Activated T-cell treated with anti-CD3 and anti-CD28 coated beads, Interleukin-2, amount 50 U/mL, for 1 hour (primary cell): ENCODE measurements around the gene RAB1B.

Experiments
- DNase-seq: peaks from one replicate; pipeline ENCODE4 v3.0.0-alpha.2; 2020

The RAB1B gene

DNA sequence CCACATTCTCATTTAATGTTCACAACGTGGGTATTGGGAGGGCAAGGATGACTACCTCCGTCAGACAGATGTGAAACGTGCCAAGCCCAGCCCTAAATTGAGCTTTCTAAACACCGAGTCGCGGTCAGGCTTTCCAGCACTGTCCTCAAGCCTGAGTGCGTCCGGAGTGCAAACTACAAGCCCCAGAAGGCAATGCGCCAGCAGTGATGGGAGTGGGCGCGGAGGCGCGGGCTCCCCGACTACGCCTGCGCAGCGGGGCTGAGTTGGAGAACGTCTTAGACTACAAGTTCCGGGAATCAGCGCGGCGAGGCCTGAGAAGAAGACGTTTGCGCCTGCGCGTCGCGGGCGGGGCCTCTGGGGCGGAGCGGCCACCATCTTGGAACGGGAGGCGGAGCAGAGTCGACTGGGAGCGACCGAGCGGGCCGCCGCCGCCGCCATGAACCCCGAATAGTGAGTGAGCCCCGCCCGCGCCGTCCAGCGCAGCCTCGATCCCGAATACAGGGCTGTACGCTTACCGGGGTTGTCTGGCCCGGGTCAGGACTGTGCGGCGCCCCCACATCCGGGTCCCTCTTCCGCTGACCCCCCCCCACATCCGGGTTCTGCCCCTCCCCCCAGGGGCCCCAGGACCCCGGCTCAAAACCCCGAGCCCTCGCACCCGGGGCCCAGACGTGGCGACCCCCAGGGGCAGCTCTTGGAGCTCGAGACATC lies at the start of gene RAB1B:
RAB1B (plus strand) TSS at position 396 of the 708 bp plus-strand sequence; CDS start at position 437, 41 bp downstream.
- peak; percentile 99 for DNase-seq

DNA sequence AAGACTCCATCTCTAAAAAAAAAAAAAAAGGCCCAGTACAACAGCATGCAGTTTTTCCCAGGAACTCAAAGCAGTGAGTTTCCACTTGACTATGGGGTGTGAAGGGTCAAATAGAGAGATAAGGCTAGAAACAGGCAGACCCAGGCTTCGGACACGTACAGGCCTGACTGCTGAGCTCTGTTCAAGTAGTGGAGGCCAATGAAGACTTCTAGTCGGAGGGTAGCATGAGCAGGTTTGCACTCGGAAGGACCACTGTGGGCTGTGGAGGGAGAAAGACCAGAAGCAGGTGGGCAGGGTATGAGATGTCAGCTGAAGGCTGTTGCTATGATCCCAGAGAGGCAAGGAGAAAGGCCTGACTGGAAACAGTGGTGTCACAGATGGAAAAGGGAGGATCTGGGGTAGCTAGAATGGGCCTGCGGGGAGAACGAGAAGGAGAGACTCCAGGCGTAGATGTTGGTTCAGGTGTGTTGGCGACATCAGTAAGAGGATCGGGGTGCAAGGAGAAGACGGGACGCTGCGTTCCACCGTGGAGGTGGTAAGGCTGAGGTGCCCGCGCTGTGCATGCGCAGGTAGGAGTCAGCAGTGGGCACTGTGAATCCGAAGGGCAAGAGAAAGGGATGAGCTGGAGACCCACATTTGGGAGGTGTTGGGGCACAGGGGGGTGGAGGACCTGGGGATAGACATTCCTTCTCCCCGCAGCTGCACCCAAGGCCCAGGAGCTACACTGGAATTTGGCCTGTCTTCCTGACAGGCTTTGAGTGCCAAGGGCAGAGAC lies 49.4 kb upstream of the RAB1B start:
- no peak for DNase-seq

DNA sequence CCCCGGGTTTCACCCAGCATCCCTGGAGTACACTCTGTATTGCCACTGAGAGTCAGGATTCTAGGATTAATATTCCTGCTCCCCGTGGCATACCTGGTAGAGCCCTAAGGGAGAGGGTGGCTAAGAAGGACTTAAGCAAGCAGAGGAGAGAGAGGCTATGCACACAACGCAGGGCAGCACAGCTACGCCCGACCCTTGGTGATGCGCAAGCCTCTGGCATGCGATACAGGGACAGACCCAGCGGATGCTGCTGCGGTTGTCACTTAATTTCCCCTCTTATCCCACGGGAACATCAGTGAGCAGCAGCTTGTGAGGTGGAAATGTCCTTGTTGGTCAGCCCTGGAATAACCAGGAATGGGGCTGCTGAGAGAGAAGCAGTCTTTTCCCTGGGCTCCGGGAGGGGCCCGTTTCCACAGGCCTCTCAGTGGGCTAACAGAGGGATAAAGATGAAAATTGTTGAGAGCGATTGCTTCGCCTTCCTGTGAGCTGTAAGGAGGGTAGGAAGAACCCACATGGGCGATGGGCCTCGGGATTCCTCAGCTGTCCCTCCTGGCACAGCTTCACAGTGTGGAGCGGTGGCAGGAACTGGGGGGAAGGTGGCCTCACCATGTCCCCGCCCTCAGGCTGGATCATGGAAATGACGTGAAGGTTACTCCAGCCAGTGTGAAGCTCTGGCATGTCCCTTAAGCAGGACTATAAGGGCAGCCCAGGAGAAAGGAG lies 48.4 kb upstream of the RAB1B start:
- DNase-seq: peak; percentile 11

DNA sequence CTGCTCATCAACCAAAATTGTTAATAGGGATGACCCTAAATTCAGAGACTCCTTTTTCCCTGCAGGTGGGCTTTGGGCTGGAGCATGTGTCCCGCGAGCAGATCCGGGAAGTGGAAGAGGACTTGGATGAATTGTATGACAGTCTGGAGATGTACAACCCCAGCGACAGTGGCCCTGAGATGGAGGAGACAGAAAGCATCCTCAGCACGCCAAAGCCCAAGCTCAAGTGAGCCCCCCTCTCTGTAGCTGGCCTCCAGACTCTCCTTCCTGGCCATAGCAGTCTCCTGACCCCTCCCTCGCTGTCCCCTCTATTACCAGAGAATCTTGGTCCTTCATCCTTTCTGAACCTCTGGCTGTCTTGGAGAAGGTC lies 47.9 kb upstream of the RAB1B start:
- peak; percentile 8 for DNase-seq

DNA sequence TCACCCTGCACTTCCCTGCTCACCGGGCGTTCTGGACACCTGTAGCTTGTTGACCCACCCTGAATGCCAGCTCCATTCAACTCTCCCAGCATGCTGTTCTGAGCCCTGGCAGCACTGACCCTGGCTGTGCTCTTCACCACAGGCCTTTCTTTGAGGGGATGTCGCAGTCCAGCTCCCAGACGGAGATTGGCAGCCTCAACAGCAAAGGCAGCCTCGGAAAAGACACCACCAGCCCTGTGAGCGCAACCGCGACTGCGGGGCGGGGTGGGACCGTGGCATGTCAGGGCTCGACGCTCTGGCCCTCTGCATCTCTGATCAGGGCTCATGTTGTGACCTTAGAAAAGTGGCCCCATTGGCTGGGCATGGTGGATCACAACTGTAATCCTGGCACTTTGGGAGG lies 47.4 kb upstream of the RAB1B start:
- DNase-seq: no peak

DNA sequence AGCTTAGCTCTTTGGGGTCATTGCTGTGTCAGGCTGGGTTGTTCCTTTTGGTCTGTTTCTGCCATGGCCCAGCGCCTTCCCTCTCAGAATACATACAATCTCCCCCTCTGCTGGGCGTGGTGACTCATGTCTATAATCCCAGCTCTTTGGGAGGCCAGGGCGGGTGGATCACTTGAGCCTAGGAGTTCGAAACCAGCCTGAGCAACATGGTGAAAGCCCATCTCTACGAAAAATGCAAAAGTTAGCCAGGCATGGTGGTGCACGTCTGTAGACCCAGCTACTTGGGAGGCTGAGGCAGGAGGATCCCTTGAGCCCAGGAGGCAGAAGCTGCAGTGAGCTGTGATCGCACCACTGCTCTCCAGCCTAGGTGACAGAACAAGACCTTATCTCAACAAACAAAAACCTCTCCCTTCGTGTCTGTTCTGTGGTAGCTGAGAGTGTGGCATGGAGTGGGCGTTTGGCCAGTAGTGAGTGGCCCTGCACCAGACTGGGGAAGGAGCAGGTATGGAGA lies 46.7 kb upstream of the RAB1B start:
- DNase-seq: no peak

DNA sequence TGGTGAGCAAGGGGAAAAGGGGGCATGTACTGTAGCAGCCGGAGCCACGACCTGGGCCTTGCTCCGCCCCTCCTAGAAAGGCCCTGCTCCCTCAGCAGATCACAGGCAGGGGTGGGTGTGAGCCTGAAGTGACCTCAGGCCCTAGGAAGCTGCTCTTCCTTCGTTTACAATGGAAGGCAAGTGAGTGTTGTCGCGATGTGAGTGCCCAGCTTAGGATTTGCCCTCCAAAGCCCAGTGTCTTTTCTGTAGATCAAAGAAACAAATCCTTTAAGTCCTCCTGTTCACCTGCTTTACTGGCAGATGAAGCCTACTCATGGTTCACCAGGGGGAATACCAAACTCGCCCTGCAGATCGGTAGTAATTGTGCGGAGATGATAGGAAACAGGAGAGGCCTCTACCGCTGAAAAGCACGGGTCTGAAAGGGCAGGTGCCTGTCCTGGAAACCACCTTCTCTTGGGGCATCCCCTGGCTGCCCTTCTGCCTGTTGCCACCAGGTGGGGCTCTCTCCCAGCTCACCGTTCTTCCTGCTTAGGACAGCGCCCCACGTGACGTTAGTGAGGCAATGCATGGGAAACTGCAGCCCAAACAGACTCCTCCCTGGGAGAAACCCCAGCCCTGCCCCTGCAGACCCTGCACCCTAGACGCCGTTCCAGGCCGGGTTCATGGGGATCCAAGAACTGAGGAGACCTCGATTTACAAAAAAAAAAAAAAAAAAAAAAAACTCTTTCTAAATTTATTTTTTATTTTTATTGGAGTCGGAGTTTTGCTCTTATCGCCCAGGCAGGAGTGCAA lies 45.9 kb upstream of the RAB1B start:
- peak; percentile 93 for DNase-seq

DNA sequence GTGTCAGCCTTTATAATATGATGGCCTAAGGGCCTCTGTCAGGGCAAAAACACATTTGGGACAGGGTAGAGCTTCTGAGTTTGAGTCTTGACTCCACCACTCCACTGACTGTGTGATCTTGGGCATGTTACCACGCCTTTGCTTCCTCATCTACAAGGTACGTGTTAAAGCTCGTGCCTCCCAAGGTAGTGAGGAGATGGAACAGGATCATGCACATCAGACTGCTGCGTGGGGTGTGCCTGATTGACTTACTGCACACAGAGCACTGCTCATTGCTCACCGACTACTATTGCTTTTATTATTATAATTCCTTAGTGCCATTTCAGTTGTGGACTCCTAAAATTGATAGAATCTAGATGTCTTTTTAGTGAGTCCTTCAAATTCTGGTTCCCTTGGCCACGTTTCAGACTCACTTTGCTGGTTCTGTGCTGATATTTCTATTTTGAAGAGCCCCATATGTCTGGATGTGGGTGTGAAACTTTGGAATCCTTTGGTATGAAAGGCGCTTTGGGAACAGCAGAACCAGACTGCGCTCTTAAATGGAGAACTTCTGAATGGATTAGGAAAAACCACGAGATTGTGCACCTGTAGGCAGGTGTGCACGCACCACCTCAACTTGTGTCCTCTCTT lies 44.1 kb upstream of the RAB1B start:
- DNase-seq: no peak

DNA sequence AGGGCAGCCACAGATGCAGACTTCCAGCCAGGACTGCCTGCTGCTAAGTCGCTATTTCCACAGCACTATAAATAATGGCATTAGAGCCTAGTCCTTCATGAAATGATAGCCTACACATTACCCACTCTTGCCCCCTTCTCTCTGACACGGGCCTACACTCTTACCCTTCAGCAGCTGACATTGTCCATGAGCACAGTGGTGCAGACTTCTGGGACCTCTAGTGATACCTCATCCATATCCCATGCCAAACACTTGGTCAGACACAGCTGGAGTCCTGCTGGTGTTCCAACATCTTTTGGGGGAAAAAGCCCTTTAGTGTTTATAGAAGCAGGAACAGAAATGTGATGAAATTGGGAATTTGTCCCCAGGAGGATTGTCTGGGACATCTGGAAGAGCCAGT lies 43.4 kb upstream of the RAB1B start:
- no peak for DNase-seq

DNA sequence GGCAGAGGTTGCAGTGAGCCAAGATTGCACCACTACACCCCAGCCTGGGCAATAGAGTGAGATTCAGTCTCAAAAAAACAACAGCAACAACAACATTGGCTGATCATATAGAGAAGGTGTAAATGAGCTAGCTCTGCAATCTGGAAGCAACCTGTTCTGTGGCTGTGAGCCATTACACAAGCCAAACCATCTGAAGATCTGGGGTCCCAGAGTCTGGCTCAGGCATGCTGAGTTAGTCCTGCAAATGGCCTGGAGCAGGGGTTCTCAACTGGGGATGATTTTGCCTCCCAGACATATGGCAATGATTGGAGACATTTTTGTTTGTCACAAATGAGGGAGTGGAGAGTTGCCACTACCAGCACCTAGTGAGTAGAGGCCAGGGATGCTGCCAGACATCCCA lies 42.3 kb upstream of the RAB1B start:
- no peak for DNase-seq

DNA sequence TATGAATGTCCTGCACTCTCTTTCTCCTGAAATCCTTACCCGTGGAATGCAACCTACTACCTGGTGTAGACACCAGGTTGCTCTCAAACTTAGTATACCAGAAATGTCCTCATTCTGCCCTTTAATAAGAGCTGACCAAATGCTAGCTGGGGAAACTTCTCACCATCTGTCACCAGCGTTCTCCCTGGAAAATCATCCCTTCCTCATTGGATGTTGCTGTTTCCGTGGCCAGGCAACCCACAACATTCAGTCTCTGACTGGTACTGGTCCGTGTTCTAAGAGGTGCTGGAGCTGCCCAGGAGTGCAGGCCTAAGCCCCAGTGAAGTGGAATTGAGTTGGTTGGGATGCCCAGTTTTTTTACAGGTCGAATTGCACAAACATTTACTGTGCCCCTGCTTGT lies 40.7 kb upstream of the RAB1B start:
- DNase-seq: no peak

DNA sequence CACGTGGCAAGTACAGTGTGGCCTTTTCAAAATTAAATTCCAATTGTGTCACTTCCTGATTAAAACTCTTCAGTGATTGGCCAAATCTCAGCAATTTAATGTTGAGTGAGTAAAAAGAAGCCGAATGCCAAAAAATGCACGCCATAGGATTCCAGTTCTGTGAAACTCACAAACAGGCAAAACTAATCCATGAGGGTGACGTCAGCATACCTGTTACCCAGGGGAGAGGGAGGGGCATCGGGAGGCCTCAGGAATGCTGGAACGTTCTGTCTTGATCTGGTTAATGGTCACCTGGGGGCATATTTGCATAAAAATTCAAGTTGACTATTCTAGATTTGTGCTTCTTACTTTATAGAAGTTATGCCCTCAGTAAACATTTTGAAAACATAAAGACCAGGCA lies 39.9 kb upstream of the RAB1B start:
- no peak for DNase-seq

DNA sequence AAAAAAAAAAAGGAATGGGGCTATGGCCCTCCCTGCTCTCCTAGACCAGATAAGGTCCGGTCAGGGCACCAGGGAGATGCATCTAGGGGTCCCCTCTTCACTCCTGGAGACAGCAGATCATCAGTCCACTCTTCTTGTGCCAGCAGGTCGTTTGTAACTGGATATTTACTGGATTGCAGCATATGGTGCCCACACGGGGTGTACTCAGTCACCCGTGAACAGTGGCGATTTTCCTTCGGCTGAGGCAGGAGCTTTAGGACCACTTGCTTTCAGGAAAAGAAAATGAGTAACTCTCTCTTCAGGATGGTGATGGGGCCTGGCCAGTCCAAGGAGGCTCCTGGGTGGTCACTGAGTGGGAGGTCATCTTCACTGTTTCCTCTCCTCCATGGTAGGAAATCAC lies 38.3 kb upstream of the RAB1B start:
- no peak for DNase-seq

DNA sequence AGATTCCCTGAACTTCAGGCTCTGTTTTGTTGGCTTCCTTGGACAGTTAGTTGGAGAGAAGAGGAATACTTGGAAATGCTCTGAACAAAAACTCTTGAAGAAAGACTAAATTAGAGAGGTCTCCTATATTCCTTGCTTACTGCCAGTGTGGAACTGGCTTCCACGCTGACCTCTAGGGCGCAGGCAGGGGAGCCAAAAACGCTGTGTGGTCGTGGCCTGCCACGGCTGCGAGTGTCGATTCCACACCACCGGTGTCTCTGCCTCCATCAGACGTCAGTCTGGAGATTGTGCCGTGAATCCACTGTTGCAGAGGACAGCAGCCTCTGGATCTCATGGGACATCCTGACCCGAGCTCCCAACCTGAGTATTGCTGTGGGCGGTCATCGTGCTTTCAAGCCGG lies 37.5 kb upstream of the RAB1B start:
- no peak for DNase-seq

DNA sequence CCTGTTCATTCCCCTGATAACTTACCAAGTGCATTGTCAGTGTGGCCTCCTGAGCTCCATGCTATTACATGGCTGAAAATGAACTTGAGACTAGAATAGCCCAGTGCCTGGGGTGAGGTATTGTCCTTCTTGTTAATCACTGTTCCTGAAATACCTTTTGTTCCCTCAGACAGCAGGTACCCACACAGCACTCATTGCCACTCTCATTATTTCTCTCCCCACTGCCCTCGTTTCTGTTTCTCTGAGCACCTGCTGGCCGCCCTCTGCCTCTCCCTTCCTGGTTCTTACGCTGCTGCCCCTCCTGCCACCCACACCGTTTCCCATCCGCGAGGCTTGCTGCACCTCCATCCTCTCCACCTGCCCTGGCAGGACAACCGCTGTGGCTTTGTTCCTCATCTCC lies 36.9 kb upstream of the RAB1B start:
- DNase-seq: no peak

DNA sequence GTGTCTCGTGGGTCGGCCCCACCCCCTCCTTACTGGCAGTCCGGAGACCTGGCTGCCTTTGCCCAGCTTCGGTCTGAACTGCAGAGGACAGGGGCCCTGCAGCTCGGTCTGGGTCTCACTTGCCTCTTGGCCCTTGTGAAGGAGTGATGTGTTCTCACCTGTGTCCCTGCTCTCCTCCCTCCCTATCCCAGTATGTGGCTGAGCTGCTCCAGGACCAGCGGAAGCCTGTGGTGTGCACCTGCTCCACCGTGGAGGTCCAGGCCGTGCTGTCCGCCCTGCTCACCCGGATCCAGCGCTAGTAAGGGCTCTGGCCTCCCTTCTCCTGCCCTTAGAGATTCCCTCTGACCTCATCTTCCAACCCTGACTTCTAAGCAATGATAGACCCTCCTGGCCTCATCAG lies 35.7 kb upstream of the RAB1B start:
- no peak for DNase-seq

DNA sequence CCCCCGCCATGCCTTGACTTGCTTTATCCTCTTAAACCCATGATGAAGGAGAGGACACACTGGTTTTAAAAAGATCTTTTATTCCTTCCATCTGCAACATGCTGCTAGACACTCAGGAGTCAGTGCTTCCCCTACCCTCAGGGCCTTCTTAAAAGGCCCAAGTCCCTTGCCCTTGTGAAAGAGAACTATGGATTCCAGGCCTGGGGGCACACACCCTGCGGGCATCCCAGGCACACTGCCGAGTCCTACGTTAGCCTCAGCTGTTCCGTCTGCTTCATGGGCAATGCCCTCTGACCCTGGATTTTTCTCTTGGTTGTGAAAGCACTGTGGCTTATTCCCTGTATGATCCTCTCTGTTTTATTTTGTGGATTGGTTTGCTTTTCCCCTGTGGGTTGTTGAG lies 35.1 kb upstream of the RAB1B start:
- no peak for DNase-seq

DNA sequence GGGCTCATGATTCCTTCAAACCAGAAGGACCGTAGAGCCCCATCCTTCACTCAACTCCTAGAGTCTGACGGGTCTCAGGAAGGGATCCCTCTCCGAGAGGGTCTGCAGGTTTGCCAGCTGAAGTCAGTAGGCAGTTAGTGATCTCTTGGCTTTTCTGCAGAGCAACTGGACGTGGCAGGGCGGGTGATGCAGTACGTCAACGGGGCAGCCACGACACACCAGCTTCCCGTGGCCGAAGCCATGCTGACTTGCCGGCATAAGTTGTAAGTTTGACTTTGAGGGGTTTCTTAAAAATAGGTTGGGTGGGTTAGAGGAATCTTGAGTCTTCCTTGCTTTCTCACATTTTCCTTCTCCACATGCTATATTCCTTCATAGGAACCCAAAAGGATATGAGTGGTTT lies 33.3 kb upstream of the RAB1B start:
- no peak for DNase-seq

DNA sequence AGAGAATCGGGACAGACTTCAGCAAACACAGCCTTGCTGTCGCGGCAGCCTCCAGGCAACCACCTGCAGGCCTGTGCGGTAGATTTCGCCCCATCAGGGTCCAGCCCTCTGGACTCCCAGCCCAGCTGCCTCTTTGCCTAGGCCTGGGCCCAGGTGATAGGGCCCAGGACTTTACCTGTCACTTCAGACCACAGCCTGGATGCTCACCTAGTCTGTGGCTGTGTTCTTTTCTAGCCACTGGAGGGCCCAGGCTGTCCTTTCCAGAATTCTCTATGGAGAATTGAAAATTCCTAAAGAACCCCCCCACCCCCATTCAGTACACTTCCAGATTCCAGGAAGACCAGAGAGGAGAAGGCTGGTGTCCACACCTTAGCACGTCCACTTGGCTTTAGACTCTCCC lies 30.6 kb upstream of the RAB1B start:
- no peak for DNase-seq

DNA sequence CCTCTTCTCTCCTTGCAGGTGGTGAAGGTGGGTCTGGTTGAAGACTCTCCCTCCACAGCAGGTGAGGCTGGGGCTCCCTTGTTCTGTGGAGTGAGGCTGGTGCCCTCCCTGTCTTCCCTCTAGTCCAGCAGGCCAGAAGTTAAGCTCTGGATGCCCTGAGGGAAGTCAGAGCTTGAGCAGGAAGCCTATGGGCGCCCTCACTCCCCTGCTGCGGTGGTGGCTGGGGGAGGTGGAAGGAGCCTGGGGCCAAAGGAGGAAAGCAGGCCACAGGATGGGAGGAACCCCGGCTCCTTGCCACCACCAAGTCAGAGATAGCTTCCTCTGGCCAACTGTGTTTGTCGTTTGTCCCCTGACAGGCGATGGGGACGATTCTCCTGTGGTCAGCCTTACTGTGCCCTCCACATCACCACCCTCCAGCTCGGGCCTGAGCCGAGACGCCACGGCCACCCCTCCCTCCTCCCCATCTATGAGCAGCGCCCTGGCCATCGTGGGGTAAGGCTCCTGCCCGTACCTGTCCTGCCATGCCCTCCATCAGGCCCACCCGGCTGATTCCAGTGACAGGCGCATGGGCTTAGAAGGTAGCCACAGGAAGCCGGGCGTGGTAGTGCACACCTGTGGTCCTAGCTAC lies 29.5 kb upstream of the RAB1B start:
- no peak for DNase-seq

DNA sequence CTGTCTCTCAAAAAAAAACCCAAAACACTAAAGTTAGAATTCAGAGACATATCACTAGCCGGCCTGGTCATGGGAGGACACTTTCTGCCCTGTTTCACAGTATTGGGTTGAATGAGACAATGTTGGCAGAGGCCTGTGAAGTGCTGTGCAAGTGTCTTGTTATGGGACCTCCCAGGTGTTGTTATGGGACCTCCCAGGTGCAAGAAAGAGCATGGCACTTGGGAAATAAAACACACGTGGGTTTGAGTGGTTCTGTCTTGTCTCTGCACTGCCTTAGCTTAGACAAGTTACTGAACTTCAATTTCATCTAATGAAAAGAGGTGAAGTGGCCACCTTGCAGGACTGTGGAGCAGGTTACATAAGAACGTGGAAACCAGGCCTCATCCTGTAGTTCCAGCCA lies 28.9 kb upstream of the RAB1B start:
- no peak for DNase-seq
